Measurements from ENCODE around the gene ARHGEF18.
"Not testable (repeated sequence)": the region's sequence is repeated elsewhere in the genome, so short reads cannot be mapped to it uniquely, and the experiment has no call there.

The ARHGEF18 gene

GRCh38 chr19:7349231-7349591 lies 474 bp downstream of the ARHGEF18 start:
- no peak for DNase-seq

DNA sequence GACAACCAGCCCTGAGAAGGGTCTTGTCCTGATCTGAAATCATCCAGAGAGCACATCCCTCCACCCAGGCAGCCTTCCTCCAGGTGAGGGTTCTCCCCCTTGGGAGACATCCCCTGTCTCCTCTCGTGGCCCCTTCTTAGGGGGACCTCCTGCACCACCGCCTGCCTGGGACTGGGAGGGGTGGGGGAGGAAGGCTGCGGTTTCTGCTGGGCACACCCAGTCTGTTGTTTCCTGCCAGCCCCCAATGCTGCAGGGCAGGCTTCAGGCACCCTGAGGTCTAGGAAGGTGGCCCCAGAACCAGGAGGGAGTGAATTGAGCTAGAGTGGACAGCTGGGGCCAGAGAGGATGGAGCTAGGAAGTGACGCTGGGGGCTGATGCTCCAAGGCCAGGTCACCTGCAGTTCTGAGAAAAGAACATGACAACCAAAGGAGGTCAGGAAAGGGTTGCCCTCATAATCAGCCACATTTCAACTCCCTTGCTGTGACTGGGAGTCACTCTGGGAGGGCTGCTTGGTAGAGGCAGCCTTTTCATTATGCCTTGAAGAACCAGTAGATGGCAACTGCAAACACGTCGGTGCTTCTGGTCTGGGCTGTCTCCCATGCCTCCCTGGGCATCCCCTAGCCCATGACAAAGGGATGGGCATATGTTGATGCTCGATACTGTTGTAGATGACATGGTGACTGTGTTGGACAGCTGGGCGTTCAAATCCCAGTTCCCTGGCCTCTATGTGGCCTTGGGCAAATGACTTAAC lies 1.4 kb downstream of the ARHGEF18 start:
- DNase-seq: peak; percentile 57 to 64

- no peak for DNase-seq
Measured at GRCh38 chr19:7351861-7352260, 3.1 kb downstream of the ARHGEF18 start.

GRCh38 chr19:7355151-7355820 lies 6.5 kb downstream of the ARHGEF18 start:
- no peak for DNase-seq

- DNase-seq: no peak
Measured at GRCh38 chr19:7355871-7356270, 7.1 kb downstream of the ARHGEF18 start.

DNA sequence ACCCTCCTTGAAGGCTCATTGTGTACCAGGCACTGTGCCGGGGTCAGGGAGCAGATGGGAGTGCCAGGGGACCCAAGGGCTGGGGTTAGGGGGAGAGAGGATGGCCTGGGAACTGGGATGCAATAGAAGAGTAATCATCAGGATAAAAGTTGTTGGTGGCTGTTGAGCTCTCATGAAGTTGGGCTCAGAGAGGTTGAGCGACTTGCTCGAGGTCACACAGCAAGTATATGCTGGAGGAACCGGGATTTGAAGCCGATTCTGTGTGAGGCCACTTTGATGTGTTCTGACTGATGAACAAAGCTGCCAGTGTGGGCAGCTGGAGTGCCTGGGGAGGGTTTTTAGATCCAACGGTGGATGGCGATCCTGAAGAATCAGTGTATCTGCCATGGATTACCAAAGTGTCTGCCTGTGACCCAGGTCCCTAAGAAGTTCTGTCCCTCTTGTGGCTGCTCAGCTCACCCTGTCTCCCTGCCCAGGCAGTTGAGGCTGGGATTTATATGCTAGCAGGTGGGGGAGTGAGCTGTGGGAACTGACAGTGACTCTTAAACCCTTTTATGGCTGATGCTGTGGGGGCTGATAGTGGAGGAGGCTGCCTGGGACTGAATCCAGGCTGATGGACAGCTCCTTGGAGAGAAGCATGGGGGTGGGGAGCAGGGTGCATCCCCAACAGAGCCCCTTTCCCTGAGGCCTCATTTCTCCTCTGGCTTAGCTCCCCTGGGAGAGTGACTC lies 8.3 kb downstream of the ARHGEF18 start:
- DNase-seq: no peak

GRCh38 chr19:7358102-7358597 lies 9.4 kb downstream of the ARHGEF18 start:
- no peak for DNase-seq

DNA sequence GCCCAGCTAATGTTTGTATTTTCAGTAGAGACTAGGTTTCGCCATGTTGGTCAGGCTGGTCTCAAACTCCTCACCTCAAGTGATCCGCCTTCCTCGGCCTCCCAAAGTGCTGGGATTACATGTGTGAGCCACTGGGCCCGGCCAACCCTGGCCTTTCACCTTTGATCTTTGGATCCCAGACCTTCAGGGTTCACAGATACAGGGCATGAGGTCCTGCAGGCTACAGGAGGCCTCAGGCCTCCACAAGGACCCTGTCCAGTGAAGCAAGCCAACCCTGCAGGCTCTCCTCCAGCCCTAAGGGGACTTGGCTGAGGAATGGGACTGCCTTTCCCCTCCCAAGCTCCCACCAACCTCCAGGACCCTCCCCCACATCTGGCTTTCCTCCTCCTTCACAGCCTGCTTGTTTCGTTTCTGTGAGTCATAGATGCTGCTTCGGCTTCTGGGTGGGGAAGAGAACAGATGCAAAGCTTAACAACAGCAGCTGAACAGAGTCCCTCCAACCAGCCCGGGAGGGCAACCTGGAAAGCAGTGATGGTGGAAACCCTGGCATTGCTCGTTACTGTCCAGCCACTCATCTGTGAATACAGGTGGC lies 11.8 kb downstream of the ARHGEF18 start:
- no peak for DNase-seq

GRCh38 chr19:7363225-7363624 lies 14.5 kb downstream of the ARHGEF18 start:
- DNase-seq: no peak

GRCh38 chr19:7366701-7367420 lies 18.1 kb downstream of the ARHGEF18 start:
- DNase-seq: peak in 1 of 2 donors; percentile 49

- DNase-seq: no peak
Measured at GRCh38 chr19:7368456-7368855, 19.7 kb downstream of the ARHGEF18 start.

- DNase-seq: not testable (repeated sequence)
Measured at GRCh38 chr19:7368866-7369265, 20.1 kb downstream of the ARHGEF18 start.

GRCh38 chr19:7370546-7370945 lies 21.8 kb downstream of the ARHGEF18 start:
- DNase-seq: no peak

DNA sequence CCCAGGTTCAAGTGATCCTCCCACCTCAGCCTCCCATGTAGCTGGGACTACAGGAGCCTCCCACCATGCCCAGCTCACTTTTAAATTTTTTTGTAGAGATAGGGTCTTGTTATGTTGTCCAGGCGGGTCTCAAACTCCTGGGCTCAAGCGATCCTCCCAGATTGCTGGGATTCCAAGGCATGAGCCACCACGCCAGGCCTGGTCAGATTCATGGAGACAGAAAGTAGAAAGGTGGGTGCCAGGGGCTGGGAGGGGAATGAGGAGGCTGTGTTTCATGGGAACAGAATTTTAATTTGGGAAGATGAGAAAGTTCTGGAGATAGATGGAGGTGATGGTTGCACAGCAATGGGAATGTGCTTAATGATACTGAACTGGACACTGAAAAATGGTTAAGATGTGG lies 22.3 kb downstream of the ARHGEF18 start:
- DNase-seq: no peak

GRCh38 chr19:7372810-7373209 lies 24.1 kb downstream of the ARHGEF18 start:
- DNase-seq: no peak

DNA sequence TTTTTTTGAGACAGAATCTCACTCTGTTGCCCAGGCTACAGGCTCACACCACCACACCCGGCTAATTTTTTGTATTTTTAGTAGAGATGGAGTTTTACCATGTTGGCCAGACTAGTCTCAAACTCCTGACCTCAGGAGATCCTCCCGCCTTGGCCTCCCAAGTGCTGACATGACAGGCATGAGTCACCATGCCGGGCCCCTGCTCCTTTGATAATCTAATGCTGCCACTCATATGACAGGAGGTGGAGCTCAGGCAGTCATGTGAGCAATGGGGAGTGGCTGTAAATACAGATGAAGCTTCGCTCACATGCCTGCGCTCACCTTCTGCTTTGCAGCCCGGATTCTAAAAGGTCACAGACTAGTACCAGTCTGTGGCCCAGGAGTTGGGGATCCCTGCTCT lies 25.1 kb downstream of the ARHGEF18 start:
- DNase-seq: no peak

GRCh38 chr19:7376151-7376852 lies 27.6 kb downstream of the ARHGEF18 start:
- no peak for DNase-seq

- DNase-seq: no peak
Measured at GRCh38 chr19:7377196-7377595, 28.5 kb downstream of the ARHGEF18 start.

GRCh38 chr19:7381073-7381390 lies 32.3 kb downstream of the ARHGEF18 start:
- DNase-seq: no peak

DNA sequence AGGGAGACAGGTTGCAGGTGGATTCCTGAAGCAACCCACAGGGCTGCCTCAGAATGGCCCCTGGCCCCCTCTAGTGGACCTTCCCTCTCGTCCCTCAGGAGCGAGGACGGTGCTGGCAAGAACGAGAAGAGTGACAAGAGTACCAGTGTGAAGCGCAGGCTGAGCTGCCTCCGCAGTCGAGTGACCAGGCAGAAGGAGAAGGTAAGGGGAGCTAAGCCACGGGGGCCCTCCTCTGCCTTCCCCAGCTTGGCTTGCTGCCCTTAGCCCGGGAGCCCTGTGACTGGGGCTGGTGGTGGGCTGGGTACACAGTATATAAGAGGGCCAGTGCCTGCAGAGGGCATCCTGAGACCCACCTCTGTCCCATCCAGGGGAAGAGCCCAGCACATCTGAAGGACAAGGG lies 34.0 kb downstream of the ARHGEF18 start:
- DNase-seq: no peak

DNA sequence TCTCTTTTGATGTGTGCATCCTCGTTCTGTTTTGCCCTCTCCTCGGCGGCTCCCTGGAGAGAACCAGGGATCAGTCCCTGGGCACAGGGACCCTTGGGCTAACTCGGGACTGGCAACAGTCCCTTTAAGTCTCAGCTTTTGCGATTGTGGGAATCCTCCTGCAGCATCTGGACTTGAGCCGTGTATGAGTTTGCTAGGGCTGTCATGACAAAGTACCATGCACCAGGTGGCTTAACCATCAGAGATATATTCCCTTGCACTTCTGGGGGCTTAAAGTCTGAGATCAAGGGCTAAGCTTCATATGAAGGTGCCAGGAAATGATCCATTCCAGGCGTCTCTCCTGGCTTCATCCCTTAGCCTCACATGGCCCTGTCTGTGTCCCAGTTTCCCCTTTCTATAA lies 34.5 kb downstream of the ARHGEF18 start:
- DNase-seq: no peak

DNA sequence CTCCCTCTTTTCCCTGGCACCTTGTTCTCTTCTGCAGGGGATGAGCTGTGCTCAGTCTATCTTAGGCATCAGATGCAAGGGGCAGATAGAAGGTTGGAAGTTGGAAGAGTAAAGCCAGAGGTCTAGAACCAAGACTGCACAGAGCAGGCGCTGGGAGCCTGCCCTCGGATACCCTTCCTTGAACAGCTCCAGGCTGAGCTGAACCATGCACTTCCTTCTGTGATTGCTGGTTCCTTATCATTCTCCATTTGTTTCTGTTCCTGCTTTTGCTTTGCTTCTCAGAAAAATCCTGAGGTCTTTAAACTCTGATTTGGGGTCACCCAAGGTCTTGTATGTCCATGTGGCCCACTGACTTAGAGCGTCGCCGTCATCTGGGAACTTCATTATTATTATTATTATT lies 36.3 kb downstream of the ARHGEF18 start:
- no peak for DNase-seq

Data from CD4-positive, alpha-beta T cell treated with Interleukin-1 beta for 1 hour (primary cell).